ENCODE data around the gene CRYZL1.
"Not testable (repeated sequence)": the region's sequence is repeated elsewhere in the genome, so short reads cannot be mapped to it uniquely, and the experiment has no call there.

CRYZL1 gene

GRCh38 chr21:33641352-33642026 lies at the start of gene CRYZL1:
Gene CRYZL1, minus strand, starts transcription at chr21:33641741. Its CDS starts 10,190 bp downstream, at chr21:33631551.
- in situ Hi-C loops (cut with MboI; ENCODE audit: low pct_unique_long_range_greater_than_20kb, low sequenced_read_pairs) = no loop called here

GRCh38 chr21:33690874-33691273 lies 49.3 kb upstream of the CRYZL1 start:
- DNase-seq = no peak
- in situ Hi-C loops (cut with MboI; ENCODE audit: low pct_unique_long_range_greater_than_20kb, low sequenced_read_pairs) = no loop called here

More at GRCh38 chr21:33641352-33642026, at the start of gene CRYZL1:
- peak; percentile 100 for DNase-seq

GRCh38 chr21:33688353-33688752 lies 46.8 kb upstream of the CRYZL1 start:
- no peak for DNase-seq
- in situ Hi-C loops (cut with MboI; ENCODE audit: low pct_unique_long_range_greater_than_20kb, low sequenced_read_pairs) = no loop called here

- in situ Hi-C loops (cut with MboI; ENCODE audit: low pct_unique_long_range_greater_than_20kb, low sequenced_read_pairs) = no loop called here
- DNase-seq = no peak
Measured at GRCh38 chr21:33687634-33688033, 46.1 kb upstream of the CRYZL1 start.

DNA sequence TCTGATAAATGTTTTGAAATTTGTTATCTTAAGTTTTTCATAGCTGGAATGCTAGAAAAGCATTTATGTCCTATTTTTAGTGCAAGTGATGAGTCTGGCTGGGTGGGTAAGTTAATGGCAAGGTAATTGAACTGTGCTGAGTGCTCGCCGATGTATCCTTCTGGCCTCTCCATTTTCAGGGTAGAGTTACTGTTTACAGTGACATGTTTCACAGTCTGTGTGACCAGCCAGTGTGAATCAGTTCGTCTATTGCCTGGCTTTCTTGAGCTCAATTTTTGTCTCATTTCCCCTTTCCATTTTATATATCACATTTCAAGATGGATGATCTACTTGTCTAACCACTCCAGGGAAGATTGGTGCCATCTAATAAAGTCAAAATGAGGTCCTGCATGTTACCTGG lies 44.8 kb upstream of the CRYZL1 start:
- in situ Hi-C loops (cut with MboI; ENCODE audit: low pct_unique_long_range_greater_than_20kb, low sequenced_read_pairs) = no loop called here
- no peak for DNase-seq

GRCh38 chr21:33685613-33686197 lies 44.2 kb upstream of the CRYZL1 start:
- in situ Hi-C loops (cut with MboI; ENCODE audit: low pct_unique_long_range_greater_than_20kb, low sequenced_read_pairs) = no loop called here

GRCh38 chr21:33684923-33685560 lies 43.5 kb upstream of the CRYZL1 start:
- in situ Hi-C loops (cut with MboI; ENCODE audit: low pct_unique_long_range_greater_than_20kb, low sequenced_read_pairs) = no loop called here
- no peak for DNase-seq

More at GRCh38 chr21:33685613-33686197, 44.2 kb upstream of the CRYZL1 start:
- no peak for DNase-seq

DNA sequence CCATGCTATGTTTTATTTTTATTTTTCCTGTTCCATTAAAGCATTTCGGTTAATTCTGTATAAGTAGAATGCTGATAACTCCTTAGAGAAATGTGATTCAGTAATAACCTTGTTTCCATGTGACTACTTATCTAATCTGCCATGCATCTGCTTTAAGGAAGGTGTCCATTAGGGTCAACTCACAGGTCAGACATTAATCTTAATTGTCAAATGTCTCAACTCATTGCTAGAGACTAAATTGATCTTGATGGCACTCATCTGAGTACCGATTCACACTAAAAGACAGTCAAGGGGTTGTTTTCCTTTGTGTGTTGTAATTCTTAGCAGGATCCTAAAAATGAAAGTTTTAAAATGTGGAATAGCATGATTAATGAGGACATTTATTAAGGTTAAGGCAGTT lies 42.5 kb upstream of the CRYZL1 start:
- no peak for DNase-seq
- in situ Hi-C loops (cut with MboI; ENCODE audit: low pct_unique_long_range_greater_than_20kb, low sequenced_read_pairs) = no loop called here

DNA sequence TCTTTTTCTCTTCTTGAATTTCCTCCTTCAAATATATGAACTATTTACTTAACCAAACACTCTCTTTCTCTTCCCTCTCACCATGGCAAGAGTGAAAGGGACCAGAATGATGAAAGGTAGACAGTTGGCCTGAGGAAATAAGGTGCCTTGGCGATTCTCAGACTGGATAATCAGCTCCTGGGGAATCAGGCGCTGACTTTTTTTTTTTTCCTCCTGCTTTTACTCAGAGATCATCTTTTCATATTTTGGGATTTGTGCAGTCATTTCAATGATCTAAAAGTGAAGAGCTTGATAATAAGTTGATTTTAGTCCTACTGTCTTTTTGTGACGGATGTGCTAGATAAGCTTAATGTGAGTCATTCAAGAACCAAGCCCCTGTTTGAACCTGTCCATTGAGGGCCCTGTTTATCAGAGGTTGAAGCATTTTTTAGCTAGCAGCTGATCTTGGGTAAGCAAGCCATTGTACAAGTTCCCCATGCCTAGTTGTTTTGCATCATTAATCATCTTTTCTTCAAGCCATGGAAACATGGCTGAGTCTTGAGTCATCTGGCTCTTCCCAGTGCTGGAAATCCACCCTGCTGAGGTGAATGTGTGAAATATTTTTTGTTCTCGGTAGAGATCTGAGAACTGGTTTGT lies 41.6 kb upstream of the CRYZL1 start:
- in situ Hi-C loops (cut with MboI; ENCODE audit: low pct_unique_long_range_greater_than_20kb, low sequenced_read_pairs) = no loop called here
- no peak for DNase-seq

DNA sequence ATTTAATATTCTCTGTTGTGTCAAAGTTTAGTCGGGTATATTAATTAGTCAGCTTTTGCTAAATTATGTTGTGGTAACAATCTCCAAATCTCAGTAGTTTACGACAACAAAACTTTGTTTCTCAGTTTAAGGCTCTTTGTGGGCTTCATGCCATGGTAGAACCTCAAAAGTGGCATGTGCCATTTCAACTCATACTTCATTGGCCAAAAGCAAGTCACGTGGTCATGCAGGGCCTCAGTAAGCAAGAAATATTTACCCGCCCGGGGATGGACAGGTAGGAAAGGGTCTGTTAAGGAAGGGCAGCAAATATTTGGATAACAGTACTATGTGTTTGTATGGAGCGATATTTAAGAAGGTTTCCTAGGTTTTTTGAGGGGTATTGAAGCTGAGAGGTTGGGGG lies 39.3 kb upstream of the CRYZL1 start:
- in situ Hi-C loops (cut with MboI; ENCODE audit: low pct_unique_long_range_greater_than_20kb, low sequenced_read_pairs) = no loop called here
- DNase-seq = no peak

- in situ Hi-C loops (cut with MboI; ENCODE audit: low pct_unique_long_range_greater_than_20kb, low sequenced_read_pairs) = no loop called here
- DNase-seq = no peak
Measured at GRCh38 chr21:33677450-33677849, 35.9 kb upstream of the CRYZL1 start.

DNA sequence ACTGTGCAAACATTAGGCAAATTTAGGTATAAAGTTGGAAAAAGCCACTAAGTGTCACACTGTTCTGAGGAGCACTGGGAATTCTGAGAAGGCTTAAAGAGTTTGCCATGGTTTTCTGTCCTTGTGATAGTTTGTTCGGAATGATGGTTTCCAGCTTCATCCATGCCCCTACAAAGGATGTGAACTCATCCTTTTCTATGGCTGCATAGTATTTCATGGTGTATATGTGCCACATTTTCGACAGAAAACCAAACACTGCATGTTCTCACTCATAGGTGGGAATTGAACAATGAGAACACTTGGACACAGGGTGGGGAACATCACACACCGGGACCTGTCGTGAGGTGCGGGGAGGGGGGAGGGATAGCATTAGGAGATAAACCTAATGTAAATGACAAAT lies 35.1 kb upstream of the CRYZL1 start:
- in situ Hi-C loops (cut with MboI; ENCODE audit: low pct_unique_long_range_greater_than_20kb, low sequenced_read_pairs); DNase-seq: not testable (repeated sequence)

- no peak for DNase-seq
- in situ Hi-C loops (cut with MboI; ENCODE audit: low pct_unique_long_range_greater_than_20kb, low sequenced_read_pairs) = no loop called here
Measured at GRCh38 chr21:33674226-33674625, 32.7 kb upstream of the CRYZL1 start.

DNA sequence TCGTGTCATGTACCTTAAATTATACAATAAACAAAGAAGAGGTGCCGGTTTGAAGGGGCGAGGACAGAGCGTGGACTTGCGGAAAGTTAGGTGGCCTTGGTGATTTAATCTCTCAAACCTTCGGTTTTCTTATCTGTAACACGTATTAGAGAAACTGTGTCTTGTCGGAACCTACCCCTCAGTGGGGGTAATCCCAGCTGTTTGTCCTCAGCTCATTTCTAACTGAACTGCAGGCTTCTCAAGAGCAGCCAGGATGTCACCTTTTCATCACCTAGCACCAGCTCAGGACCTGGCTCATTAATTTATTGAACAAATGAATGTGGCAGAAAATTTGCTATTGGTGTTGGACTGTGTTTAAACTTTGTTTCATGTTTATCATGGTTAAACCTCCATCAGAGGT lies 31.9 kb upstream of the CRYZL1 start:
- in situ Hi-C loops (cut with MboI; ENCODE audit: low pct_unique_long_range_greater_than_20kb, low sequenced_read_pairs) = no loop called here
- no peak for DNase-seq

DNA sequence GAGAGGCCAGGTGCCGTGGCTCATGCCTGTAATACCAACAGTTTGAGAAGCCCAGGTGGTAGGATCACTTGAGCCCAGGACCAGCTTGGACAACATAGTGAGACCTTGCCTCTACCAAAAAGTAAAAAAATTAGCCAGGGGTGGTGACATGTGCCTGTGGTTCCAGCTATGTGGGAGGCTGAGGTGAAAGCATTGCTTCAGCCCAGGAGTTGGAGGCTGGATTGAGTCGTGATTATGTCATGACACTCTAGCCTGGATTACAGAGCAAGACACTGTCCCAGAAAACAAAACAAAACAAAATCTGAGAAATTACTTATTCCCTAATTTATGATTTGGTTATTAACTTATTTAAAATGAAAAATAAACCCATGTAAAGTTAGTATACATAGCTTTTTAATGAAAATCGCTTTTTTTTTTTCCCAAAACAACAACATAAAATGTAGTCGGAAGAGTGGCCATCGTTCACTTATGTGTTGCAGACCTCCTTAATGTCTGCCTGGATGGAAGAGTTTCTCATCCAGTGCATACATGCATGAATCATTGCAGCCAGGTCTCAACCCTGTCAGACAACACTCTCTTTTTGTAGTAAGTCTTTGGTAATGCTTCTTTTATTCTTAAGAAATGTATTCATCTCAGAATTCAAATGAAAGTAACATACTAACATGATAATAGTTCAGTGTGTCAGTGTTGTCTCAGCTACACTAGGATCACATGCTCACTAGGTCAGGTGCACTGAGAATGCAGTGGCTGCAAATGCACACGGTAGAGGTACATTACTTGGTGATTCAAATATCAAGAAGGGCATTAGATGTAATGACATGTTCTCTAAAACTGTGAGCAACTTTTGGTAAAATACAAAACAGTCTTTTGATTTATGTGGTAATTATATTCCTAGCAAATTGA lies 28.8 kb upstream of the CRYZL1 start:
- in situ Hi-C loops (cut with MboI; ENCODE audit: low pct_unique_long_range_greater_than_20kb, low sequenced_read_pairs) = no loop called here
- DNase-seq = no peak

GRCh38 chr21:33668620-33669019 lies 27.1 kb upstream of the CRYZL1 start:
- in situ Hi-C loops (cut with MboI; ENCODE audit: low pct_unique_long_range_greater_than_20kb, low sequenced_read_pairs) = no loop called here
- DNase-seq = no peak

DNA sequence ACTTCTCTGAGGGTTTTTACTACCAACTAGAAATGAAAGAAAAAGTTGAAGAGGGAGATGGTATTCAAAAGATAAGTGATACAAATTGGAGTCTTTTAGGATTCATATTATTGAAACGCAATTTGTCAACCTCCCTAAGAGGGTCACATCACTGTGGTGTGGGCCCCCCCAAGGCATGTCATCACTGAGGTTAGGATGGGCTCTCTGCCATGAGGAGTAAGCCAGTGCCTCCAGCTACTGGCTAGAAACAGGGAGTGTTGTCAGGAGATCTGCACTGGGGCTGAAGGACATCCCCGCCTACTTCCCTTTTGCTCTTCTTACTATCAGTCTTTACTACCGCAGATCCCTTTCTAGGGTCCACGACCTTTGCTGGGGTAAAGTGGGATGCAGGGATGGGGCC lies 26.6 kb upstream of the CRYZL1 start:
- in situ Hi-C loops (cut with MboI; ENCODE audit: low pct_unique_long_range_greater_than_20kb, low sequenced_read_pairs) = no loop called here

GRCh38 chr21:33667636-33668035 lies 26.1 kb upstream of the CRYZL1 start:
- in situ Hi-C loops (cut with MboI; ENCODE audit: low pct_unique_long_range_greater_than_20kb, low sequenced_read_pairs) = no loop called here
- no peak for DNase-seq

More for the DNA sequence above, 26.6 kb upstream of the CRYZL1 start:
- DNase-seq = peak; percentile 35

DNA sequence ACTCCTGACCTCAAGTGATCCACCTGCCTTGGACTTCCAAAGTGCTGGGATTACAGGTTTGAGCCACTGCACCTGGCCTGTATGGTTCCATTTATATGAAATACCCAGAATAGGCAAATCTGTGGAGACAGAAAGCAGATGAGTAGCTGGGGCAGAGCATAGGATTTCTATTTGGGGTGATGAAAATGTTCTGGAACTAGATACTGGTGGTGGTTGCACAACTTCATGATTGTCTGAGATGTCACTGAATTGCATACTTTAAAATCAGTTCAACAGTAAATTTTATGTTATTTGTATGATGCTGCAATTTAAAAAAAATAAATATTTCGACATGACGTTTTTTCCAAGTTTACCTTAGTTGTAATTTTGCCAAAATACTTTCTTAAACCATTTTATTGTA lies 24.6 kb upstream of the CRYZL1 start:
- DNase-seq = no peak
- in situ Hi-C loops (cut with MboI; ENCODE audit: low pct_unique_long_range_greater_than_20kb, low sequenced_read_pairs) = no loop called here
